H1 (cell line): ENCODE measurements around the gene LY9. TPM values are rescaled to one million over a fixed set of nuclear protein-coding genes. Genes with fewer than 3 reads are reported as not detected.

Source experiments
- CTCF ChIA-PET: fragments of 300-600 bp; sonication (Branson Sonifier 250); formaldehyde crosslinking; loops from one replicate; lab custom pipeline; 2021; ENCODE audit not compliant: partially characterized antibody; lab: Charles Lee
- POLR2A ChIA-PET: fragments of 300-600 bp; sonication (Branson Sonifier 250); formaldehyde crosslinking; loops from one replicate; lab custom pipeline; 2021; ENCODE audit warnings: inconsistent platforms; ENCODE audit not compliant: partially characterized antibody; lab: Charles Lee
- DNase-seq, 2 experiments: peaks; one replicate each; pipeline versions ENCODE4 v3.0.0 to v3.0.0-alpha.2; 2010 to 2022; ENCODE audit warnings: low spot score in 2 of 2, low read depth in 1 of 2, mixed read lengths in 1 of 2
- FAIRE-seq: peaks from 2 replicates; lab custom pipeline; 2011; peaks lifted over from hg19 to GRCh38; lab: Jason Lieb, UNC
- H2AFZ ChIP-seq: 2 replicates; pipeline ENCODE4 v1.8.1; 2012; ENCODE audit warnings: low read length, inconsistent platforms
- H2AK5ac ChIP-seq: 2 replicates; pipeline ENCODE4 v1.6.1; 2013; ENCODE audit warnings: low read depth, low read length
- H2BK120ac ChIP-seq: replicated peaks from 2 replicates; pipeline ENCODE3; 2013; ENCODE audit warnings: low read depth, low read length, inconsistent platforms
- H2BK12ac ChIP-seq: 2 replicates; pipeline ENCODE4 v1.6.1; 2013; ENCODE audit warnings: low read depth, low read length
- H2BK15ac ChIP-seq: 2 replicates; pipeline ENCODE4 v1.6.1; 2013; ENCODE audit warnings: low read length
- H2BK20ac ChIP-seq: 2 replicates; pipeline ENCODE4 v1.6.1; 2013; ENCODE audit warnings: low read length
- H2BK5ac ChIP-seq: 2 replicates; pipeline ENCODE4 v1.6.1; 2013; ENCODE audit warnings: low read depth, low read length
- H3K14ac ChIP-seq: 2 replicates; pipeline ENCODE4 v1.6.1; 2013; ENCODE audit warnings: inconsistent platforms; ENCODE audit not compliant: insufficient read length
- H3K18ac ChIP-seq: 2 replicates; pipeline ENCODE4 v1.6.1; 2013; ENCODE audit warnings: low read length; ENCODE audit errors: extremely low read depth
- H3K23ac ChIP-seq: 2 replicates; pipeline ENCODE4 v1.6.1; 2013; ENCODE audit warnings: inconsistent platforms; ENCODE audit not compliant: insufficient read length
- H3K23me2 ChIP-seq: 2 replicates; pipeline ENCODE4 v1.6.1; 2013; ENCODE audit warnings: low read depth, low read length
- H3K27ac ChIP-seq: 2 replicates; pipeline ENCODE4 v1.6.1; 2011; ENCODE audit warnings: low read depth, low read length, inconsistent platforms
- H3K27me3 ChIP-seq, 4 experiments: replicated peaks in 1 of 4; 1 replicate in 1 of 4; 2 replicates in 3 of 4; pipeline versions ENCODE4 v1.6.1 to v1.8.1; 2011 to 2013; ENCODE audit warnings: low read length in 3 of 4, mild to moderate bottlenecking in 3 of 4, inconsistent platforms in 2 of 4, mixed read lengths in 2 of 4, moderate library complexity in 1 of 4; ENCODE audit not compliant: control insufficient read depth in 3 of 4, insufficient read depth in 3 of 4; ENCODE audit errors: extremely low read depth in 1 of 4
- H3K36me3 ChIP-seq, 4 experiments: 2 replicates each; pipeline versions ENCODE4 v1.6.1 to v1.8.1; 2011 to 2013; ENCODE audit warnings: mild to moderate bottlenecking in 4 of 4, low read length in 3 of 4, moderate library complexity in 2 of 4, control low read depth in 1 of 4, inconsistent platforms in 1 of 4; ENCODE audit not compliant: insufficient read depth in 4 of 4, control insufficient read depth in 2 of 4
- H3K4ac ChIP-seq: replicated peaks from 2 replicates; pipeline ENCODE3; 2013; ENCODE audit warnings: low read length, low read depth, mixed read lengths, inconsistent platforms; ENCODE audit not compliant: insufficient read length
- H3K4me1 ChIP-seq, 4 experiments: replicated peaks in 1 of 4; 1 replicate in 1 of 4; 2 replicates in 3 of 4; pipeline versions ENCODE4 v1.6.1 to v1.8.1; 2011 to 2013; ENCODE audit warnings: low read length in 3 of 4, inconsistent platforms in 2 of 4, mixed read lengths in 1 of 4; ENCODE audit not compliant: insufficient read depth in 4 of 4, control insufficient read depth in 3 of 4
- H3K4me2 ChIP-seq, 2 experiments: 2 replicates each; pipeline versions ENCODE4 v1.6.1 to v1.8.1; 2011 to 2013; ENCODE audit warnings: low read depth in 2 of 2, low read length in 2 of 2, control low read depth in 1 of 2, inconsistent platforms in 1 of 2, mild to moderate bottlenecking in 1 of 2; ENCODE audit not compliant: insufficient read depth in 1 of 2
- H3K4me3 ChIP-seq, 4 experiments: fragments of 200-600, 300-600 bp in 1 of 4; sonication (generic), shearing (Covaris generic), sonication (Bioruptor Twin) in 1 of 4; 2 replicates each; pipeline versions ENCODE4 v1.5.1 to v1.8.1; 2011 to 2016; ENCODE audit warnings: low read length in 4 of 4, low read depth in 3 of 4, control low read depth in 2 of 4, inconsistent platforms in 2 of 4, mild to moderate bottlenecking in 2 of 4, mixed read lengths in 1 of 4, moderate library complexity in 1 of 4; ENCODE audit not compliant: insufficient read depth in 2 of 4; ENCODE audit errors: extremely low read depth in 1 of 4
- H3K56ac ChIP-seq: replicated peaks from 2 replicates; pipeline ENCODE3; 2013; ENCODE audit warnings: low read depth, mild to moderate bottlenecking, mixed read lengths, low read length, inconsistent platforms; ENCODE audit not compliant: insufficient read length
- H3K79me1 ChIP-seq: 2 replicates; pipeline ENCODE4 v1.6.1; 2013; ENCODE audit warnings: low read depth, low read length, control low read depth
- H3K79me2 ChIP-seq, 2 experiments: 2 replicates each; pipeline versions ENCODE4 v1.6.1 to v1.8.1; 2012 to 2013; ENCODE audit warnings: low read length in 2 of 2, mild to moderate bottlenecking in 2 of 2, inconsistent platforms in 1 of 2; ENCODE audit not compliant: insufficient read depth in 2 of 2, control insufficient read depth in 1 of 2
- H3K9ac ChIP-seq, 4 experiments: replicated peaks in 1 of 4; 1 replicate in 1 of 4; 2 replicates in 3 of 4; pipeline versions ENCODE4 v1.6.1 to v1.8.1; 2011 to 2013; ENCODE audit warnings: low read depth in 3 of 4, low read length in 3 of 4, control low read depth in 2 of 4, mild to moderate bottlenecking in 2 of 4, moderate library complexity in 2 of 4, inconsistent platforms in 1 of 4; ENCODE audit errors: extremely low read depth in 1 of 4
- H3K9me3 ChIP-seq, 2 experiments: 2 replicates each; pipeline versions ENCODE4 v1.6.1 to v1.8.1; 2012 to 2013; ENCODE audit warnings: mild to moderate bottlenecking in 2 of 2, moderate library complexity in 2 of 2, control low read depth in 1 of 2, inconsistent platforms in 1 of 2, low read depth in 1 of 2, low read length in 1 of 2, mixed read lengths in 1 of 2; ENCODE audit not compliant: insufficient read depth in 2 of 2
- H4K20me1 ChIP-seq, 2 experiments: replicated peaks in 1 of 2; 2 replicates each; pipeline versions ENCODE3 to v1.8.1; 2011 to 2013; ENCODE audit warnings: inconsistent platforms in 2 of 2, low read length in 2 of 2, mild to moderate bottlenecking in 1 of 2; ENCODE audit not compliant: insufficient read depth in 2 of 2, control insufficient read depth in 1 of 2
- H4K5ac ChIP-seq: 2 replicates; pipeline ENCODE4 v1.6.1; 2013; ENCODE audit warnings: low read length, low read depth, mixed read lengths, inconsistent platforms; ENCODE audit not compliant: insufficient read length
- H4K8ac ChIP-seq: 2 replicates; pipeline ENCODE4 v1.8.0; 2013; ENCODE audit warnings: mild to moderate bottlenecking, moderate library complexity, low read length, inconsistent platforms; ENCODE audit not compliant: insufficient read depth; ENCODE audit errors: extremely low read depth
- H4K91ac ChIP-seq: replicated peaks from 2 replicates; pipeline ENCODE3; 2013; ENCODE audit warnings: low read length, mixed read lengths, inconsistent platforms; ENCODE audit not compliant: insufficient read length
- ASH2L ChIP-seq: fragments of 200-600, 300-600 bp; sonication (generic); IDR thresholded peaks from one replicate; pipeline ENCODE4 v1.7.1; 2017; ENCODE audit warnings: low read length
- BACH1 ChIP-seq: IDR thresholded peaks from 2 replicates; pipeline ENCODE4 v1.6.1; 2012; ENCODE audit warnings: low read length, improper control_type of control experiment
- BCL11A ChIP-seq, 2 experiments: IDR thresholded peaks; one replicate each; pipeline ENCODE4 v1.6.1; 2011; ENCODE audit warnings: low read depth in 2 of 2, low read length in 2 of 2, mild to moderate bottlenecking in 2 of 2
- CBX5 ChIP-seq: fragments of 300-800, 300-1000 bp; sonication (generic); IDR thresholded peaks from 2 replicates; pipeline ENCODE4 v1.7.1; 2016; ENCODE audit warnings: antibody characterized with exemption, low read length, low read depth
- EZH2 ChIP-seq: fragments of 200-600 bp; sonication (generic); IDR thresholded peaks from 2 replicates; pipeline ENCODE4 v1.7.1; 2012; ENCODE audit warnings: low read depth, mild to moderate bottlenecking, moderate library complexity, low read length, inconsistent platforms; ENCODE audit not compliant: severe bottlenecking
- JUND ChIP-seq: IDR thresholded peaks from 2 replicates; pipeline ENCODE4 v1.6.1; 2011; ENCODE audit warnings: mild to moderate bottlenecking, improper control_type of control experiment, low read length
- KDM1A ChIP-seq: fragments of 200-600, 300-600 bp; sonication (generic); IDR thresholded peaks from 2 replicates; pipeline ENCODE4 v1.7.1; 2016; ENCODE audit warnings: mild to moderate bottlenecking, low read length, borderline replicate concordance
- NANOG ChIP-seq: IDR thresholded peaks from 2 replicates; pipeline ENCODE4 v1.6.1; 2011; ENCODE audit warnings: low read length, low read depth, mild to moderate bottlenecking, inconsistent platforms; ENCODE audit not compliant: insufficient read depth, poor library complexity, severe bottlenecking
- PHF8 ChIP-seq: fragments of 200-600 bp; sonication (generic); conservative IDR thresholded peaks from 2 replicates; pipeline ENCODE4 v1.7.1; 2012; ENCODE audit warnings: low read depth, mild to moderate bottlenecking, inconsistent platforms, low read length, moderate library complexity
- SAP30 ChIP-seq: fragments of 300-600 bp; sonication (generic); IDR thresholded peaks from 2 replicates; pipeline ENCODE4 v1.7.1; 2012; ENCODE audit warnings: low read length, moderate library complexity, mild to moderate bottlenecking, inconsistent platforms; ENCODE audit not compliant: insufficient read depth, insufficient replicate concordance
- SIX5 ChIP-seq: IDR thresholded peaks from 2 replicates; pipeline ENCODE4 v1.6.1; 2011; ENCODE audit warnings: mild to moderate bottlenecking, low read depth, low read length
- SP1 ChIP-seq: IDR thresholded peaks from 2 replicates; pipeline ENCODE4 v1.6.1; 2011; ENCODE audit warnings: low read depth, low read length
- SP4 ChIP-seq: IDR thresholded peaks from 2 replicates; pipeline ENCODE4 v1.6.1; 2012; ENCODE audit warnings: low read length, inconsistent platforms
- SRF ChIP-seq: IDR thresholded peaks from 2 replicates; pipeline ENCODE4 v1.6.1; 2011; ENCODE audit warnings: mild to moderate bottlenecking, low read depth, low read length, moderate library complexity
- TCF12 ChIP-seq: IDR thresholded peaks from 2 replicates; pipeline ENCODE4 v1.6.1; 2011; ENCODE audit warnings: low read depth, mild to moderate bottlenecking, low read length
- polyA plus RNA-seq, 7 experiments: library from polyadenylated mRNA; depleted of rRNA in 3 of 7; stranded (reverse) in 5 of 7; unstranded in 2 of 7; fragments of >200 nt in 5 of 7; fragments of 200-250 nt in 2 of 7; gene quantifications; 1 replicate in 5 of 7; 2 replicates in 1 of 7; 4 replicates in 1 of 7; pipeline versions ENCODE4 v1.2.1 to v1.2.3, GENCODE V29; 2011 to 2013; ENCODE audit warnings: missing spikeins in 2 of 7, mixed read lengths in 2 of 7
- total RNA-seq: library from RNA; stranded (reverse); fragmentation: NEBNext Ultra II Directional; extraction: Animal tissue kit (Norgen Biotek cat#: 25700); gene quantifications from 2 replicates; pipeline ENCODE4 v1.2.1, GENCODE V29; 2021

Gene LY9
- total and polyA plus RNA-seq, 2 of the 8 experiments (the other 6 are each of a cell fraction or from before 2014, with no cell fraction given), result not detected

- CTCF ChIA-PET, result interaction anchor here (0.9 to 5.5 kb wide), 8 partner anchors 11 to 124 kb away, joined by 3 to 35 read pairs (median 4); no protein-coding TSS in a partner anchor
Measured at GRCh38 chr1:160866001-160866694, 70.2 kb downstream of the LY9 start.

More at GRCh38 chr1:160866001-160866694, 70.2 kb downstream of the LY9 start:
- Histone ChIP-seq H3K27me3 (no peaks in the 10 kb centered on the region), H3K9ac (no peak overlapping the region), H4K20me1 (no peaks in the 10 kb centered on the region), H3K18ac (no peak overlapping the region), H3K4me1 (peaks cover 0 to 3% (median 0%) of the 10 kb centered on the region in 4 experiments; a peak in 1 of 7 replicates), H4K8ac (no peak overlapping the region), H3K79me2 (no peaks in the 10 kb centered on the region), H3K36me3 (no peaks in the 10 kb centered on the region), H2BK120ac (no peak overlapping the region), H2AK5ac (no peak overlapping the region), H3K27ac (no peak overlapping the region), H3K56ac (no peak overlapping the region), H3K23me2 (no peaks in the 10 kb centered on the region), H3K4me3 (no peak overlapping the region), H3K79me1 (no peaks in the 10 kb centered on the region), H2BK15ac (no peak overlapping the region)
- DNase-seq, result no peak
- POLR2A ChIA-PET, result no interaction called here
- no peak for TF ChIP-seq SRF
- TF ChIP-seq BCL11A (IDR thresholded peaks at IDR 0.05; ENCODE audit: low read depth in 2 of 2, low read length in 2 of 2), result no peak
- TF ChIP-seq PHF8, result no peak
- TF ChIP-seq JUND, result no peak
- no peak for TF ChIP-seq NANOG
- no peak for TF ChIP-seq KDM1A
- no peak for TF ChIP-seq CBX5
- no peak for TF ChIP-seq SIX5
- TF ChIP-seq SAP30, result no peak
- no peak for TF ChIP-seq TCF12
- no peak for TF ChIP-seq ASH2L
- no peak for TF ChIP-seq BACH1
- TF ChIP-seq SP1, result no peak
- TF ChIP-seq SP4, result no peak
- no peak for TF ChIP-seq EZH2
- TF ChIP-seq, all 59 proteins: peak for 0
- Histone ChIP-seq H2BK20ac (no peak overlapping the region), H2BK12ac (no peak overlapping the region), H4K5ac (no peak overlapping the region), H3K4ac (no peak overlapping the region), H3K9me3 (no peaks in the 10 kb centered on the region), H3K23ac (no peak overlapping the region), H4K91ac (no peak overlapping the region), H3K14ac (no peak overlapping the region), H2BK5ac (no peak overlapping the region), H2AFZ (no peak overlapping the region), H3K4me2 (no peak overlapping the region)
- FAIRE-seq, result no peak
